WTC11 (cell line): ENCODE data around the gene ZFHX3. TPM values are rescaled to one million over a fixed set of nuclear protein-coding genes. Genes with fewer than 3 reads are reported as not detected.

Experiments
- ATAC-seq: fragments of 200-7000 bp; cut with Tn5 transposase; 2 replicates; pipeline ENCODE4 v1.10.0; 2021; ENCODE audit warnings: mild to moderate bottlenecking, moderate library complexity
- CTCF ChIA-PET: fragments of 300-600 bp; sonication (Branson Sonifier 250); formaldehyde crosslinking; loops from one replicate; lab custom pipeline; 2021; ENCODE audit warnings: antibody characterized with exemption; lab: Charles Lee
- POLR2A ChIA-PET: fragments of 350-600 bp; sonication (Branson Sonifier 250); formaldehyde crosslinking; loops from one replicate; lab custom pipeline; 2021; ENCODE audit warnings: antibody characterized with exemption; lab: Charles Lee
- DNase-seq: peaks from one replicate; pipeline ENCODE4 v3.0.0; 2021; ENCODE audit warnings: low spot score
- H3K27ac Mint-ChIP-seq: 2 replicates; pipeline ENCODE4 v1.8.0; 2021; ENCODE audit warnings: mixed read lengths
- H3K27me3 Mint-ChIP-seq: 2 replicates; pipeline ENCODE4 v1.8.0; 2021; ENCODE audit warnings: low read depth, mild to moderate bottlenecking, moderate library complexity, mixed read lengths
- H3K36me3 Mint-ChIP-seq: 2 replicates; pipeline ENCODE4 v1.8.0; 2021; ENCODE audit warnings: mixed read lengths
- H3K4me1 Mint-ChIP-seq: 2 replicates; pipeline ENCODE4 v1.8.0; 2022; ENCODE audit warnings: mixed read lengths
- H3K4me3 Mint-ChIP-seq: 2 replicates; pipeline ENCODE4 v1.8.0; 2021; ENCODE audit warnings: mild to moderate bottlenecking, moderate library complexity, mixed read lengths
- H3K9me3 Mint-ChIP-seq: 2 replicates; pipeline ENCODE4 v1.8.0; 2021; ENCODE audit warnings: mixed read lengths
- CREB1 ChIP-seq: sonication (generic); formaldehyde crosslinking; IDR thresholded peaks from 2 replicates; pipeline ENCODE4 v1.8.0; 2023; ENCODE audit warnings: mild to moderate bottlenecking, missing genetic modification reagents
- FOXJ3 ChIP-seq: sonication (generic); formaldehyde crosslinking; IDR thresholded peaks from 2 replicates; pipeline ENCODE4 v1.9.0; 2021; ENCODE audit warnings: missing genetic modification reagents, mild to moderate bottlenecking, borderline replicate concordance
- GRHL2 ChIP-seq: fragments of 250-450 bp; sonication (Bioruptor Pico); IDR thresholded peaks from 2 replicates; pipeline ENCODE4 v1.8.0; 2022; ENCODE audit warnings: mild to moderate bottlenecking, moderate library complexity; ENCODE audit not compliant: insufficient replicate concordance, severe bottlenecking
- MXD4 ChIP-seq: fragments of 250-450 bp; sonication (Bioruptor Pico); IDR thresholded peaks from 2 replicates; pipeline ENCODE4 v1.8.0; 2021; ENCODE audit warnings: mild to moderate bottlenecking, moderate library complexity, borderline replicate concordance
- OVOL2 ChIP-seq: fragments of 250-450 bp; sonication (Bioruptor Pico); IDR thresholded peaks from 2 replicates; pipeline ENCODE4 v1.9.0; 2021; ENCODE audit warnings: mild to moderate bottlenecking, borderline replicate concordance
- SMAD4 ChIP-seq: sonication (generic); formaldehyde crosslinking; IDR thresholded peaks from 2 replicates; pipeline ENCODE4 v1.8.0; 2022; ENCODE audit warnings: mild to moderate bottlenecking, missing genetic modification reagents
- SOX15 ChIP-seq: fragments of 250-450 bp; sonication (Bioruptor Pico); IDR thresholded peaks from 2 replicates; pipeline ENCODE4 v1.9.0; 2021; ENCODE audit warnings: mild to moderate bottlenecking
- TCF7 ChIP-seq: sonication (generic); formaldehyde crosslinking; IDR thresholded peaks from 2 replicates; pipeline ENCODE4 v1.8.0; 2022; ENCODE audit warnings: mild to moderate bottlenecking, low read depth, missing genetic modification reagents, moderate library complexity
- TEAD1 ChIP-seq: sonication (generic); formaldehyde crosslinking; IDR thresholded peaks from 2 replicates; pipeline ENCODE4 v1.8.0; 2022; ENCODE audit warnings: mild to moderate bottlenecking, missing genetic modification reagents
- TP53 ChIP-seq: sonication (generic); formaldehyde crosslinking; IDR thresholded peaks from 2 replicates; pipeline ENCODE4 v1.8.1; 2023; ENCODE audit warnings: mild to moderate bottlenecking, missing genetic modification reagents
- ZNF219 ChIP-seq: sonication (generic); formaldehyde crosslinking; IDR thresholded peaks from 2 replicates; pipeline ENCODE4 v1.8.0; 2023; ENCODE audit warnings: missing genetic modification reagents, mild to moderate bottlenecking, borderline replicate concordance
- ZNF396 ChIP-seq: fragments of 250-450 bp; sonication (Bioruptor Pico); IDR thresholded peaks from 2 replicates; pipeline ENCODE4 v1.8.0; 2021; ENCODE audit warnings: mild to moderate bottlenecking, moderate library complexity, borderline replicate concordance
- total RNA-seq: library from RNA; stranded (reverse); gene quantifications from 3 replicates; pipeline ENCODE4 v1.2.3, GENCODE V29; 2021
- TF ChIP-seq, protein P1 (sequence below): sonication (generic); formaldehyde crosslinking; IDR thresholded peaks from 2 replicates; pipeline ENCODE4 v1.8.1; 2023; ENCODE audit warnings: mild to moderate bottlenecking, missing genetic modification reagents, moderate library complexity
- TF ChIP-seq, protein P2 (sequence below): sonication (generic); formaldehyde crosslinking; IDR thresholded peaks from 2 replicates; pipeline ENCODE4 v1.8.1; 2022; ENCODE audit warnings: missing genetic modification reagents, borderline replicate concordance
- TF ChIP-seq, protein P3 (sequence below): fragments of 200-600 bp; IDR thresholded peaks from 2 replicates; pipeline ENCODE4 v1.8.0; 2022; ENCODE audit warnings: antibody characterized with exemption
- TF ChIP-seq, protein P4 (sequence below): sonication (generic); formaldehyde crosslinking; IDR thresholded peaks from 2 replicates; pipeline ENCODE4 v1.8.0; 2023; ENCODE audit warnings: mild to moderate bottlenecking, missing genetic modification reagents
- TF ChIP-seq, protein P5 (sequence below): fragments of 250-450 bp; sonication (Bioruptor Pico); IDR thresholded peaks from 2 replicates; pipeline ENCODE4 v1.9.0; 2021; ENCODE audit warnings: mild to moderate bottlenecking, borderline replicate concordance
- TF ChIP-seq, protein P6 (sequence below): sonication (generic); formaldehyde crosslinking; IDR thresholded peaks from 2 replicates; pipeline ENCODE4 v1.8.0; 2022; ENCODE audit warnings: mild to moderate bottlenecking, missing genetic modification reagents
- TF ChIP-seq, protein P7 (sequence below): sonication (generic); formaldehyde crosslinking; IDR thresholded peaks from 2 replicates; pipeline ENCODE4 v1.8.1; 2022; ENCODE audit warnings: low read depth, missing genetic modification reagents, borderline replicate concordance

The ZFHX3 gene
- total RNA-seq, 1 experiment from 2014 or later: 5.7 TPM

DNA sequence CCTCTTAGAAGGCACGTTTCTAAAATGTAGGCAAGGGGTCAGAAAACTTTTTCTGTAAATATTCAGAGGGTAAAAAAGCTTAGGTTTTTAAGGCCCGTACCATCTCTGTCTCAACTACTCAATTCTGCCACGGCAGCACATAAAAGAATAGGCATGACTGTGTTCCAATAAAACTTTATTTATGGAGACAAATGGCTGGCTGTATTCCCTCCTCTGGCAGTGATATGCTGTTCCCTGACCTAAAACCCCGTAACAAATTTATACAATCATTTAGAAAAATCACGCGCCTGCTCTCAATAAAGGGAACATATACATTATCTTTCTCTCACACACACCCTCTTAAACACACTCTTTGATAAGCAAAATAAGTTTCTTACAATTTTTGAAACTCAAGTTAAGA lies 138.7 kb downstream of the ZFHX3 start (continued):
- TF ChIP-seq TP53 (CRISPR knock-in tag): no peak
- no peak for TF ChIP-seq GRHL2 (CRISPR knock-in tag)
- TF ChIP-seq ZNF396 (CRISPR knock-in tag): no peak
- no peak for TF ChIP-seq ZNF219
- TF ChIP-seq, protein P1, sequence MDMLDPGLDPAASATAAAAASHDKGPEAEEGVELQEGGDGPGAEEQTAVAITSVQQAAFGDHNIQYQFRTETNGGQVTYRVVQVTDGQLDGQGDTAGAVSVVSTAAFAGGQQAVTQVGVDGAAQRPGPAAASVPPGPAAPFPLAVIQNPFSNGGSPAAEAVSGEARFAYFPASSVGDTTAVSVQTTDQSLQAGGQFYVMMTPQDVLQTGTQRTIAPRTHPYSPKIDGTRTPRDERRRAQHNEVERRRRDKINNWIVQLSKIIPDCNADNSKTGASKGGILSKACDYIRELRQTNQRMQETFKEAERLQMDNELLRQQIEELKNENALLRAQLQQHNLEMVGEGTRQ (CRISPR knock-in tag): no peak
- TF ChIP-seq, protein P2, sequence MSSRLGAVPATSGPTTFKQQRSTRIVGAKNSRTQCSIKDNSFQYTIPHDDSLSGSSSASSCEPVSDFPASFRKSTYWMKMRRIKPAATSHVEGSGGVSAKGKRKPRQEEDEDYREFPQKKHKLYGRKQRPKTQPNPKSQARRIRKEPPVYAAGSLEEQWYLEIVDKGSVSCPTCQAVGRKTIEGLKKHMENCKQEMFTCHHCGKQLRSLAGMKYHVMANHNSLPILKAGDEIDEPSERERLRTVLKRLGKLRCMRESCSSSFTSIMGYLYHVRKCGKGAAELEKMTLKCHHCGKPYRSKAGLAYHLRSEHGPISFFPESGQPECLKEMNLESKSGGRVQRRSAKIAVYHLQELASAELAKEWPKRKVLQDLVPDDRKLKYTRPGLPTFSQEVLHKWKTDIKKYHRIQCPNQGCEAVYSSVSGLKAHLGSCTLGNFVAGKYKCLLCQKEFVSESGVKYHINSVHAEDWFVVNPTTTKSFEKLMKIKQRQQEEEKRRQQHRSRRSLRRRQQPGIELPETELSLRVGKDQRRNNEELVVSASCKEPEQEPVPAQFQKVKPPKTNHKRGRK (CRISPR knock-in tag): no peak
- TF ChIP-seq, protein P3, sequence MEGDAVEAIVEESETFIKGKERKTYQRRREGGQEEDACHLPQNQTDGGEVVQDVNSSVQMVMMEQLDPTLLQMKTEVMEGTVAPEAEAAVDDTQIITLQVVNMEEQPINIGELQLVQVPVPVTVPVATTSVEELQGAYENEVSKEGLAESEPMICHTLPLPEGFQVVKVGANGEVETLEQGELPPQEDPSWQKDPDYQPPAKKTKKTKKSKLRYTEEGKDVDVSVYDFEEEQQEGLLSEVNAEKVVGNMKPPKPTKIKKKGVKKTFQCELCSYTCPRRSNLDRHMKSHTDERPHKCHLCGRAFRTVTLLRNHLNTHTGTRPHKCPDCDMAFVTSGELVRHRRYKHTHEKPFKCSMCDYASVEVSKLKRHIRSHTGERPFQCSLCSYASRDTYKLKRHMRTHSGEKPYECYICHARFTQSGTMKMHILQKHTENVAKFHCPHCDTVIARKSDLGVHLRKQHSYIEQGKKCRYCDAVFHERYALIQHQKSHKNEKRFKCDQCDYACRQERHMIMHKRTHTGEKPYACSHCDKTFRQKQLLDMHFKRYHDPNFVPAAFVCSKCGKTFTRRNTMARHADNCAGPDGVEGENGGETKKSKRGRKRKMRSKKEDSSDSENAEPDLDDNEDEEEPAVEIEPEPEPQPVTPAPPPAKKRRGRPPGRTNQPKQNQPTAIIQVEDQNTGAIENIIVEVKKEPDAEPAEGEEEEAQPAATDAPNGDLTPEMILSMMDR: no peak
- TF ChIP-seq, protein P4, sequence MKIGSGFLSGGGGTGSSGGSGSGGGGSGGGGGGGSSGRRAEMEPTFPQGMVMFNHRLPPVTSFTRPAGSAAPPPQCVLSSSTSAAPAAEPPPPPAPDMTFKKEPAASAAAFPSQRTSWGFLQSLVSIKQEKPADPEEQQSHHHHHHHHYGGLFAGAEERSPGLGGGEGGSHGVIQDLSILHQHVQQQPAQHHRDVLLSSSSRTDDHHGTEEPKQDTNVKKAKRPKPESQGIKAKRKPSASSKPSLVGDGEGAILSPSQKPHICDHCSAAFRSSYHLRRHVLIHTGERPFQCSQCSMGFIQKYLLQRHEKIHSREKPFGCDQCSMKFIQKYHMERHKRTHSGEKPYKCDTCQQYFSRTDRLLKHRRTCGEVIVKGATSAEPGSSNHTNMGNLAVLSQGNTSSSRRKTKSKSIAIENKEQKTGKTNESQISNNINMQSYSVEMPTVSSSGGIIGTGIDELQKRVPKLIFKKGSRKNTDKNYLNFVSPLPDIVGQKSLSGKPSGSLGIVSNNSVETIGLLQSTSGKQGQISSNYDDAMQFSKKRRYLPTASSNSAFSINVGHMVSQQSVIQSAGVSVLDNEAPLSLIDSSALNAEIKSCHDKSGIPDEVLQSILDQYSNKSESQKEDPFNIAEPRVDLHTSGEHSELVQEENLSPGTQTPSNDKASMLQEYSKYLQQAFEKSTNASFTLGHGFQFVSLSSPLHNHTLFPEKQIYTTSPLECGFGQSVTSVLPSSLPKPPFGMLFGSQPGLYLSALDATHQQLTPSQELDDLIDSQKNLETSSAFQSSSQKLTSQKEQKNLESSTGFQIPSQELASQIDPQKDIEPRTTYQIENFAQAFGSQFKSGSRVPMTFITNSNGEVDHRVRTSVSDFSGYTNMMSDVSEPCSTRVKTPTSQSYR (CRISPR knock-in tag): no peak

DNA sequence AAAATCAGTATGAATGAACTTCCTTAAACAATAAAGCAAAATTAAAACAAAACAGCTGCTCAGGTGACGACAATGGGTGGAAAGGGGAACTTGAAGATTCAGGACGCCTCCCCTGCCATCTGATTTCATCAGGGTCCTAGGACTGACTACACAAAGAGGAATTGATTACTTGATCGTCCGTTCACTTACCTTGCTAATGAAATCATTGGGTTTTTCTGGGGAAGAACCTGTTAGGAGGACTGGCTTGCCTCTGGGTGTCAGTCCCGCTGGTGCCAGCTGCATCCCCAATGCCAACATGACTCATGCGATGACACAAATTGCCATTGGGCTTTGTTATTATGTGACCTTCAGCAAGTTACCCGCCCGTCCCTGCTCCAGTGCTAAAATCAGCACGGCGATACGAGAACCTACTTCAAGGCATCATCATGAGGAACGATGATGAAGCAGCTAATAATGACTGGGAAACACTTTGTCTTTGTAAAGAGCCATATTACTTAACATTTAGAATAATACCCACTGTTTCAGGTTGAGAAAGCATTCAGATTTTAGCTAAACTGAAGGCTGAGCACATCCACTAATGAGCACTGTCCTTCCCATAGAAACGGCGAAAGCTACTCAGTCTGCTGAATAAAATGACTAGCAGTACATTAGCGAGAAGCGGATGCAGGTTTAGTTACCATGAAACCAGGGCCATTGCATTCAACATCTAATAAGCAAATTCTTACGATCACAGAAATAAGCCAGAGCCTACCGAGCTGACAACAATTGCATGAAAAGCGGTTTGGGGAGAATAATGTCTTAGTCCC lies 139.4 kb downstream of the ZFHX3 start:
- POLR2A ChIA-PET: interaction anchor here (0.6 kb wide), 1 partner anchor 121 kb away, joined by 3 read pairs; no protein-coding TSS in a partner anchor
- TF ChIP-seq, protein P5, sequence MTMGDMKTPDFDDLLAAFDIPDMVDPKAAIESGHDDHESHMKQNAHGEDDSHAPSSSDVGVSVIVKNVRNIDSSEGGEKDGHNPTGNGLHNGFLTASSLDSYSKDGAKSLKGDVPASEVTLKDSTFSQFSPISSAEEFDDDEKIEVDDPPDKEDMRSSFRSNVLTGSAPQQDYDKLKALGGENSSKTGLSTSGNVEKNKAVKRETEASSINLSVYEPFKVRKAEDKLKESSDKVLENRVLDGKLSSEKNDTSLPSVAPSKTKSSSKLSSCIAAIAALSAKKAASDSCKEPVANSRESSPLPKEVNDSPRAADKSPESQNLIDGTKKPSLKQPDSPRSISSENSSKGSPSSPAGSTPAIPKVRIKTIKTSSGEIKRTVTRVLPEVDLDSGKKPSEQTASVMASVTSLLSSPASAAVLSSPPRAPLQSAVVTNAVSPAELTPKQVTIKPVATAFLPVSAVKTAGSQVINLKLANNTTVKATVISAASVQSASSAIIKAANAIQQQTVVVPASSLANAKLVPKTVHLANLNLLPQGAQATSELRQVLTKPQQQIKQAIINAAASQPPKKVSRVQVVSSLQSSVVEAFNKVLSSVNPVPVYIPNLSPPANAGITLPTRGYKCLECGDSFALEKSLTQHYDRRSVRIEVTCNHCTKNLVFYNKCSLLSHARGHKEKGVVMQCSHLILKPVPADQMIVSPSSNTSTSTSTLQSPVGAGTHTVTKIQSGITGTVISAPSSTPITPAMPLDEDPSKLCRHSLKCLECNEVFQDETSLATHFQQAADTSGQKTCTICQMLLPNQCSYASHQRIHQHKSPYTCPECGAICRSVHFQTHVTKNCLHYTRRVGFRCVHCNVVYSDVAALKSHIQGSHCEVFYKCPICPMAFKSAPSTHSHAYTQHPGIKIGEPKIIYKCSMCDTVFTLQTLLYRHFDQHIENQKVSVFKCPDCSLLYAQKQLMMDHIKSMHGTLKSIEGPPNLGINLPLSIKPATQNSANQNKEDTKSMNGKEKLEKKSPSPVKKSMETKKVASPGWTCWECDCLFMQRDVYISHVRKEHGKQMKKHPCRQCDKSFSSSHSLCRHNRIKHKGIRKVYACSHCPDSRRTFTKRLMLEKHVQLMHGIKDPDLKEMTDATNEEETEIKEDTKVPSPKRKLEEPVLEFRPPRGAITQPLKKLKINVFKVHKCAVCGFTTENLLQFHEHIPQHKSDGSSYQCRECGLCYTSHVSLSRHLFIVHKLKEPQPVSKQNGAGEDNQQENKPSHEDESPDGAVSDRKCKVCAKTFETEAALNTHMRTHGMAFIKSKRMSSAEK (CRISPR knock-in tag): no peak
- TF ChIP-seq CREB1 (CRISPR knock-in tag): no peak
- TF ChIP-seq, protein P6, sequence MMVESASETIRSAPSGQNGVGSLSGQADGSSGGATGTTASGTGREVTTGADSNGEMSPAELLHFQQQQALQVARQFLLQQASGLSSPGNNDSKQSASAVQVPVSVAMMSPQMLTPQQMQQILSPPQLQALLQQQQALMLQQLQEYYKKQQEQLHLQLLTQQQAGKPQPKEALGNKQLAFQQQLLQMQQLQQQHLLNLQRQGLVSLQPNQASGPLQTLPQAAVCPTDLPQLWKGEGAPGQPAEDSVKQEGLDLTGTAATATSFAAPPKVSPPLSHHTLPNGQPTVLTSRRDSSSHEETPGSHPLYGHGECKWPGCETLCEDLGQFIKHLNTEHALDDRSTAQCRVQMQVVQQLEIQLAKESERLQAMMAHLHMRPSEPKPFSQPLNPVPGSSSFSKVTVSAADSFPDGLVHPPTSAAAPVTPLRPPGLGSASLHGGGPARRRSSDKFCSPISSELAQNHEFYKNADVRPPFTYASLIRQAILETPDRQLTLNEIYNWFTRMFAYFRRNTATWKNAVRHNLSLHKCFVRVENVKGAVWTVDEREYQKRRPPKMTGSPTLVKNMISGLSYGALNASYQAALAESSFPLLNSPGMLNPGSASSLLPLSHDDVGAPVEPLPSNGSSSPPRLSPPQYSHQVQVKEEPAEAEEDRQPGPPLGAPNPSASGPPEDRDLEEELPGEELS (CRISPR knock-in tag): no peak
- no peak for TF ChIP-seq OVOL2 (CRISPR knock-in tag)
- no peak for TF ChIP-seq MXD4 (CRISPR knock-in tag)
- TF ChIP-seq FOXJ3 (CRISPR knock-in tag): no peak
- TF ChIP-seq SMAD4 (CRISPR knock-in tag): no peak
- TF ChIP-seq TCF7 (CRISPR knock-in tag): no peak
- TF ChIP-seq TP53 (CRISPR knock-in tag): no peak
- TF ChIP-seq, protein P7, sequence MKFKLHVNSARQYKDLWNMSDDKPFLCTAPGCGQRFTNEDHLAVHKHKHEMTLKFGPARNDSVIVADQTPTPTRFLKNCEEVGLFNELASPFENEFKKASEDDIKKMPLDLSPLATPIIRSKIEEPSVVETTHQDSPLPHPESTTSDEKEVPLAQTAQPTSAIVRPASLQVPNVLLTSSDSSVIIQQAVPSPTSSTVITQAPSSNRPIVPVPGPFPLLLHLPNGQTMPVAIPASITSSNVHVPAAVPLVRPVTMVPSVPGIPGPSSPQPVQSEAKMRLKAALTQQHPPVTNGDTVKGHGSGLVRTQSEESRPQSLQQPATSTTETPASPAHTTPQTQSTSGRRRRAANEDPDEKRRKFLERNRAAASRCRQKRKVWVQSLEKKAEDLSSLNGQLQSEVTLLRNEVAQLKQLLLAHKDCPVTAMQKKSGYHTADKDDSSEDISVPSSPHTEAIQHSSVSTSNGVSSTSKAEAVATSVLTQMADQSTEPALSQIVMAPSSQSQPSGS (CRISPR knock-in tag): no peak
- no peak for TF ChIP-seq TEAD1 (CRISPR knock-in tag)
- TF ChIP-seq SOX15 (CRISPR knock-in tag): no peak

More for the DNA sequence above, 139.4 kb downstream of the ZFHX3 start:
- Mint-ChIP-seq H3K27ac (no peak overlapping the region), H3K27me3 (no peaks in the 10 kb centered on the region), H3K36me3 (no peaks in the 10 kb centered on the region), H3K4me1 (peaks cover 23% of the 10 kb centered on the region), H3K9me3 (no peaks in the 10 kb centered on the region), H3K4me3 (no peak overlapping the region)
- CTCF ChIA-PET: interaction anchor here (1.1 kb wide), 1 partner anchor 815 kb away, joined by 3 read pairs; the partner anchor contains the start of genes DHX38 and TXNL4B
- ATAC-seq: no peak
- DNase-seq: no peak
